AG09319 (cell line): Measurements from ENCODE around the gene SLC6A8.
A peak's percentile ranks its signal among the peaks of the same experiment; 100 is the strongest.
"Not testable (repeated sequence)": the region's sequence is repeated elsewhere in the genome, so short reads cannot be mapped to it uniquely, and the experiment has no call there.

Experiments used
- DNase-seq: peaks from one replicate; pipeline ENCODE4 v3.0.0-alpha.2; 2010; ENCODE audit warnings: low read depth; ENCODE audit errors: extremely low read depth
- CTCF ChIP-seq: IDR thresholded peaks from 2 replicates; pipeline ENCODE4 v1.5.1; 2011; ENCODE audit warnings: low read depth, mild to moderate bottlenecking, inconsistent platforms, low read length, moderate library complexity

SLC6A8 gene

GRCh38 chrX:153688506-153688905 lies 780 bp downstream of the SLC6A8 start:
- no peak for DNase-seq

GRCh38 chrX:153688911-153689590 lies 1.3 kb downstream of the SLC6A8 start:
- no peak for TF ChIP-seq CTCF
- DNase-seq = peak; percentile 10

More at GRCh38 chrX:153688506-153688905, 780 bp downstream of the SLC6A8 start:
- no peak for TF ChIP-seq CTCF

DNA sequence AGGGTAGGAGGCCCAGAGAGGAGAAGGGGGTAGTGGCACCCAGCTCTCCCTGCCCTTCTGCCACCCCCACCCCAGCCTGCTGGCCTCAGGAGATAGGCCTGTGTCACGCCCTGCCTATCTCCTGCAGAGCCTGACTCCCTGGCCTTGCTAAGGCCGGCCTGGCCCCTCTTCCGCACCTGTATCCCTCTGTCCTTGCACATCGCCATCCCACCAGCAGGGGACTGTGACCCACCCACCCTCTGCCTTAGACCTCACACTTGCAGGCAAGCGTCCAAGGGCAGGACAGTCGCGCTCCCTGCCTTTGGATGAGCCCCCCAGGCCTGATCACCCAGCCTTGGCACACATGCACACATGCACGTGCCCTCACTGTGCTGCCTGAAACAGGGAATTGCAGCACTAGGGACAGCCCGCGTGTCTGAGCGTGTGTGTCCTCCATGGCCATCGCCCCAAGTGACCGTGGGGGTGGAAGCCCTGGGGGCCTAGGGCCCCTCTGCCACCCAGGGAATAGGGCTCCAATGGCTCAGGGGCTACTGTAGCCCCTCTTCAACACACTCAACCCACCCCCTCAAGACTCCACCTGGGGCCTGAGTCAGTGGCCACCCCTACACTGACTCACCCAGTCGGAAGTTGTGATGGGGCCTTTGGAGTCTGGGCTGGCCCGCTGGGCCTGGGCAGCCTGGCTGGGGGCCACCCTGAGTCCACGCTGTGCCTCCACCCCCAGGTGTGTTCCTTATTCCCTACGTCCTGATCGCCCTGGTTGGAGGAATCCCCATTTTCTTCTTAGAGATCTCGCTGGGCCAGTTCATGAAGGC lies 2.1 kb downstream of the SLC6A8 start:
- no peak for TF ChIP-seq CTCF
- DNase-seq = no peak

DNA sequence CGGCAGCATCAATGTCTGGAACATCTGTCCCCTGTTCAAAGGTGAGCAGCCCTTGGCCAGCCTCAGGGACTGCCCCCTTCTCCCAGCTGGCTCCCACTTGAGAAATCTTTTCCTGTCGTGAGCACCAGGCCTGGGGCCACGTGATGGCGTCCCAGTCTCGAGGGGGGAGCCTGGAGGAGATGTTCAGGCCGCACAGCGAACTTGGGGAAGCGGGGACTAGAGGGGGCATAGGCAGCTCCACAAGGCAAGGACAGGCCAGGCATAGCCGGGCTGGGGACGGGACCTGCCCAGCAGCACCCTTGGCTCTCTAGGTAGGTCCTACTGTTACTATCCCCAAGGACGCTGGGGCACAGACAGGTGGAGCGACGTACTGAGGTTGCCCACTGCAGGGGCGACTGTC lies 2.7 kb downstream of the SLC6A8 start:
- no peak for DNase-seq
- no peak for TF ChIP-seq CTCF

GRCh38 chrX:153691032-153691827 lies 3.5 kb downstream of the SLC6A8 start:
- DNase-seq = not testable (repeated sequence)

DNA sequence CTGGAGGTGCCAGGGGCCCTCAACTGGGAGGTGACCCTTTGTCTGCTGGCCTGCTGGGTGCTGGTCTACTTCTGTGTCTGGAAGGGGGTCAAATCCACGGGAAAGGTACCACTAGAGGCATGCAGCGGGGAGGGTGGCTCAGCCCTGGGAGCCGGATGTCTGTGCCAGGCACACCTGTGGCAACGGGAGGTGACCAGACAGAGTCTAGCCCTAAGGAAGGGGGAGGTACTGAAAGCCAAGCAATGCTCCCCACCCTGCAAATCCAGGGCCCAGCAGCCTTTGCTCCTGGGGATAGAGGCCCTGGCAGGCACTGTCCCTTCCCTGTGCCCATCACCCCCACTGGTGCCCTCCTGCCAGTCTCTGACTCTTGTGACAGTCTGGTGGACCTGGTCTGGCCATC lies 4.3 kb downstream of the SLC6A8 start:
- no peak for DNase-seq
- TF ChIP-seq CTCF = no peak

DNA sequence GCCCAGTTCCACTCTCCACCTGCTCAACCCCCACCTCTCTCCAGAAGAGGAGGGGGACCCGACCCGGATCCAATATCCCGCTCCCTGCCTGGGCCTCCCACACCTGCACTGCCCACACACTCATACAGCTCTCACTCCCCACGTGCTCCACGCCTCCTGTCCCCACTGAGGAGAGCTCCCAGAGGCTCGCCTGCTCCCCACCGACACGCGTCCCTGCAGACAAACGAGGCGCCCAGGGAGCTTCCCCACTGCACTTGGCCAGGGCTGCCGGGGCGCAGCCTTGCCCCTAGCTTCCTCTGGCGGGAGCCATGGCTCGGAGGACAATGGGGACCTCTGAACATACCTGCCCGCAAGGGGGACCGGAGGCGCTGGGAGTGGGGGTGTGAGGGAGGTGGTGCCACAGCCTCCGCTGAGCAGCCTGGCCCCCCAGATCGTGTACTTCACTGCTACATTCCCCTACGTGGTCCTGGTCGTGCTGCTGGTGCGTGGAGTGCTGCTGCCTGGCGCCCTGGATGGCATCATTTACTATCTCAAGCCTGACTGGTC lies 5.0 kb downstream of the SLC6A8 start:
- no peak for DNase-seq
- no peak for TF ChIP-seq CTCF
